Activated CD8-positive, alpha-beta T cell treated with anti-CD3 and anti-CD28 coated beads for 36 hours (primary cell): ENCODE data around the gene POPDC3. TPM values are rescaled to one million over a fixed set of nuclear protein-coding genes. Genes with fewer than 3 reads are reported as not detected.

ENCODE experiments used
- ATAC-seq: fragments of 200-7000 bp; cut with Tn5 transposase; one replicate; pipeline ENCODE4 v1.10.0; 2021; ENCODE audit warnings: mild to moderate bottlenecking, moderate library complexity
- CTCF ChIA-PET: fragments of 350-600 bp; sonication (Branson Sonifier 250); formaldehyde crosslinking; loops from one replicate; lab custom pipeline; 2021; ENCODE audit warnings: antibody characterized with exemption; lab: Charles Lee
- POLR2A ChIA-PET: fragments of 350-600 bp; sonication (Branson Sonifier 250); formaldehyde crosslinking; loops from one replicate; lab custom pipeline; 2021; ENCODE audit warnings: antibody characterized with exemption; lab: Charles Lee
- DNase-seq: peaks from one replicate; pipeline ENCODE4 v3.0.0-alpha.2; 2020
- H3K27ac Mint-ChIP-seq: one replicate; pipeline ENCODE4 v1.8.0; 2021; ENCODE audit warnings: mild to moderate bottlenecking, mixed read lengths
- H3K27me3 Mint-ChIP-seq: one replicate; pipeline ENCODE4 v1.8.0; 2021; ENCODE audit warnings: mixed read lengths
- H3K36me3 Mint-ChIP-seq: one replicate; pipeline ENCODE4 v1.8.0; 2021; ENCODE audit warnings: low read depth, mixed read lengths
- H3K4me1 Mint-ChIP-seq: one replicate; pipeline ENCODE4 v1.8.0; 2021; ENCODE audit warnings: low read depth, mixed read lengths
- H3K4me3 Mint-ChIP-seq: one replicate; pipeline ENCODE4 v1.8.0; 2021; ENCODE audit warnings: mild to moderate bottlenecking, moderate library complexity, mixed read lengths
- H3K9me3 Mint-ChIP-seq: one replicate; pipeline ENCODE4 v1.8.0; 2021; ENCODE audit warnings: mixed read lengths
- intact Hi-C: fragments of 100-400 bp; cut with micrococcal nuclease; formaldehyde crosslinking; loops from one replicate; pipeline ENCODE4 v1.10.0; 2022
- total RNA-seq, 2 experiments: library from RNA; stranded (reverse); gene quantifications; one replicate each; pipeline ENCODE4 v1.2.3, GENCODE V29; 2021
- TF ChIP-seq, protein P1 (sequence below): fragments of 200-600 bp; IDR thresholded peaks from one replicate; pipeline ENCODE4 v1.8.0; 2022; ENCODE audit warnings: antibody characterized with exemption, mild to moderate bottlenecking

POPDC3 gene
- total RNA-seq, 2 experiments from 2014 or later, result not detected

- Mint-ChIP-seq H3K27ac (no peak overlapping the region), H3K27me3 (peaks cover 7% of the 10 kb centered on the region), H3K4me3 (no peak overlapping the region), H3K4me1 (no peaks in the 10 kb centered on the region), H3K36me3 (no peaks in the 10 kb centered on the region), H3K9me3 (no peaks in the 10 kb centered on the region)
- DNase-seq (no peak), ATAC-seq (no peak)
- POLR2A ChIA-PET, result interaction anchor here (1.0 kb wide), 1 partner anchor 17 kb away, joined by 4 read pairs; no protein-coding TSS in a partner anchor
- intact Hi-C loops, result no loop called here
- CTCF ChIA-PET, result no interaction called here
- TF ChIP-seq, protein P1, sequence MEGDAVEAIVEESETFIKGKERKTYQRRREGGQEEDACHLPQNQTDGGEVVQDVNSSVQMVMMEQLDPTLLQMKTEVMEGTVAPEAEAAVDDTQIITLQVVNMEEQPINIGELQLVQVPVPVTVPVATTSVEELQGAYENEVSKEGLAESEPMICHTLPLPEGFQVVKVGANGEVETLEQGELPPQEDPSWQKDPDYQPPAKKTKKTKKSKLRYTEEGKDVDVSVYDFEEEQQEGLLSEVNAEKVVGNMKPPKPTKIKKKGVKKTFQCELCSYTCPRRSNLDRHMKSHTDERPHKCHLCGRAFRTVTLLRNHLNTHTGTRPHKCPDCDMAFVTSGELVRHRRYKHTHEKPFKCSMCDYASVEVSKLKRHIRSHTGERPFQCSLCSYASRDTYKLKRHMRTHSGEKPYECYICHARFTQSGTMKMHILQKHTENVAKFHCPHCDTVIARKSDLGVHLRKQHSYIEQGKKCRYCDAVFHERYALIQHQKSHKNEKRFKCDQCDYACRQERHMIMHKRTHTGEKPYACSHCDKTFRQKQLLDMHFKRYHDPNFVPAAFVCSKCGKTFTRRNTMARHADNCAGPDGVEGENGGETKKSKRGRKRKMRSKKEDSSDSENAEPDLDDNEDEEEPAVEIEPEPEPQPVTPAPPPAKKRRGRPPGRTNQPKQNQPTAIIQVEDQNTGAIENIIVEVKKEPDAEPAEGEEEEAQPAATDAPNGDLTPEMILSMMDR, result no peak
These were observed 9.4 kb upstream of the POPDC3 start for GRCh38 chr6:105189026-105189820.

GRCh38 chr6:105188251-105188650 lies 8.4 kb upstream of the POPDC3 start:
- POLR2A ChIA-PET, result no interaction called here
- ATAC-seq, result no peak
- Mint-ChIP-seq H3K9me3 (no peaks in the 10 kb centered on the region), H3K27ac (no peak overlapping the region), H3K36me3 (no peaks in the 10 kb centered on the region), H3K4me1 (no peaks in the 10 kb centered on the region), H3K4me3 (no peak overlapping the region), H3K27me3 (peaks cover 13% of the 10 kb centered on the region)
- no peak for DNase-seq
- CTCF ChIA-PET, result no interaction called here
- intact Hi-C loops, result no loop called here
- TF ChIP-seq, protein P1, result no peak

- TF ChIP-seq, protein P1, result no peak
- intact Hi-C loops, result no loop called here
- POLR2A ChIA-PET, result no interaction called here
- H3K4me1 Mint-ChIP-seq, result no peaks in the 10 kb centered on the region
- H3K27me3 Mint-ChIP-seq, result peaks cover 24% of the 10 kb centered on the region
- ATAC-seq (no peak), DNase-seq (no peak)
- no peak overlapping the region for H3K27ac Mint-ChIP-seq
- no peak overlapping the region for H3K4me3 Mint-ChIP-seq
- no peaks in the 10 kb centered on the region for H3K9me3 Mint-ChIP-seq
- H3K36me3 Mint-ChIP-seq, result no peaks in the 10 kb centered on the region
- CTCF ChIA-PET, result no interaction called here
These were observed 6.8 kb upstream of the POPDC3 start for GRCh38 chr6:105186576-105186975.

DNA sequence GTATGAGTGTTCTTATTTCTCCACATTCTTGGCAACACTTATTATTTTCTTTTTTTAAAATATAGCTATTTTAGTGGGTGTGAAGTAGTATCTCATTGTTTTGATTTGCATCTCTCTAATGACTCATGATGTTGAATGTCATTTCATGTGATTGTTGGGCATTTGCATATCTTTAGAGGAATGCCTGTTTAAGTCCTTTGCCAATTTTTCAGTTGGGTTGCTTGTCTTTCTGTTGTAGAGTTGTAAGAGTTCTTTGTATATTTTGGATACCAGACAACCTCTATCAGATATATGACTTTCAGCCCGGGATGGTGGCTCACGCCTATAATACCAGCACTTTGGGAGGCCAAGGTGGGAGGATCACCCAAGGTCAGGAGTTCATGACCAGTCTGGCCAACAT lies 5.1 kb upstream of the POPDC3 start:
- intact Hi-C loops, result no loop called here
- CTCF ChIA-PET, result no interaction called here
- DNase-seq (no peak), ATAC-seq (no peak)
- POLR2A ChIA-PET, result no interaction called here
- Mint-ChIP-seq H3K4me3 (no peak overlapping the region), H3K4me1 (peaks cover 2% of the 10 kb centered on the region), H3K36me3 (no peaks in the 10 kb centered on the region), H3K9me3 (no peaks in the 10 kb centered on the region), H3K27me3 (peaks cover 40% of the 10 kb centered on the region), H3K27ac (no peak overlapping the region)
- TF ChIP-seq, protein P1, result no peak

- ChIA-PET CTCF (no interaction called here), POLR2A (interaction anchor here (0.5 kb wide), 1 partner anchor 373 kb away, joined by 3 read pairs; no protein-coding TSS in a partner anchor)
- ATAC-seq (no peak), DNase-seq (no peak)
- TF ChIP-seq, protein P1, result no peak
- H3K4me3 Mint-ChIP-seq, result no peak overlapping the region
- H3K36me3 Mint-ChIP-seq, result no peaks in the 10 kb centered on the region
- peaks cover 4% of the 10 kb centered on the region for H3K4me1 Mint-ChIP-seq
- H3K9me3 Mint-ChIP-seq, result no peaks in the 10 kb centered on the region
- peaks cover 55% of the 10 kb centered on the region for H3K27me3 Mint-ChIP-seq
- H3K27ac Mint-ChIP-seq, result no peak overlapping the region
- intact Hi-C loops, result no loop called here
These were observed 2.2 kb upstream of the POPDC3 start for GRCh38 chr6:105181981-105182515.
